GM18502 (cell line): Measurements from ENCODE around the gene GNAI2.
"Not testable (repeated sequence)": the region's sequence is repeated elsewhere in the genome, so short reads cannot be mapped to it uniquely, and the experiment has no call there.

Experiments used
- ATAC-seq: cut with Tn5 transposase; IDR thresholded peaks from one replicate; pipeline ENCODE4 v1.9.1; 2021; ENCODE audit warnings: mild to moderate bottlenecking; ENCODE audit not compliant: unreplicated experiment, poor library complexity

Gene GNAI2

DNA sequence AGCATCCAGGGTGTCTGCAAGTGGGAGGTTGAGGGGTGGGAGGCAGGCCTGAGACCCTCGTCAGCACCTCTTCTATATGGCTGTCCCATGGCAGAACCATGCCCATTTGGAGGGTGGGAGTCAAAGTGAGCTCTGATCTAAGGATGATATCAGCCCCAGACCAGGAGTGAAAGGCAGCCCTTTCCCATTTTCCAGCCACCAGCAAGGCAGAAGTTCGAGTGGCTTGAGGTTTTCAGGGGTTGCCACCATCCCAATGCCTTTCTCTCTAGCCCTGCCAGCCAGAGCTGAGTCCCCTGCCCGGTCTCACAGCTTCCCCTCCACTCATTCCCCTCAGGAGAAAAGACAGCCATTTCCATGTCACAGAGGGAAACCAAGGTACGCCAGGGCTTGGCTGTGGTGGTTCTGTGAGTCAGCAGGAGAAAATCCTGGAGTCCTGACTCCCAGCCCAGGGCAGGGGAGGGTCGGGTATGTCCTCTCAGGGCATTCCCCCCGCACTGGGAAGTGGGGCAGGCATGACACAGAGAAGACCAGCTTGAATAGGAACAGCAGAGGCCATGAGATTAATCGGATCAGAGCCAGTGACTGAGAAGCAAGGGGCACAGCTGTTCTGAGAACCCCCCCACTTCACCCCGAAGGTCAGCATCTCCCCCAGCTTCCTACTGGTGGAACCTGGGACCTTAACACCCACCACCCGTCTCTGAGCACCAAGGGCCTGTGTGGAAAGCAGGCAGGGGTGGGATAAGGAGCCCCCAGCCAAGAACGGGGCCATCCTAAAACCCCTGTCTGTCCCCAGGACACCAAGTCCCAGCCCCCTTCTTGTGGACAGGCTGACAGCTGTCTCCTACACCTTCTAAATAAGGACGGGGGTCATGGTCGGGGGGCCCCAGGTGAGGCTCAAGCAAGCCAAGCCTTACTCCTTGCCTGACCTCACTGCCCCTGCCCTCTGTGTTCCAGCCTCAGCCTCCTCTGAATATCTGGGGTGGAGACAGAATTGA, 31.9 kb upstream of the GNAI2 start:
- ATAC-seq: no peak

DNA sequence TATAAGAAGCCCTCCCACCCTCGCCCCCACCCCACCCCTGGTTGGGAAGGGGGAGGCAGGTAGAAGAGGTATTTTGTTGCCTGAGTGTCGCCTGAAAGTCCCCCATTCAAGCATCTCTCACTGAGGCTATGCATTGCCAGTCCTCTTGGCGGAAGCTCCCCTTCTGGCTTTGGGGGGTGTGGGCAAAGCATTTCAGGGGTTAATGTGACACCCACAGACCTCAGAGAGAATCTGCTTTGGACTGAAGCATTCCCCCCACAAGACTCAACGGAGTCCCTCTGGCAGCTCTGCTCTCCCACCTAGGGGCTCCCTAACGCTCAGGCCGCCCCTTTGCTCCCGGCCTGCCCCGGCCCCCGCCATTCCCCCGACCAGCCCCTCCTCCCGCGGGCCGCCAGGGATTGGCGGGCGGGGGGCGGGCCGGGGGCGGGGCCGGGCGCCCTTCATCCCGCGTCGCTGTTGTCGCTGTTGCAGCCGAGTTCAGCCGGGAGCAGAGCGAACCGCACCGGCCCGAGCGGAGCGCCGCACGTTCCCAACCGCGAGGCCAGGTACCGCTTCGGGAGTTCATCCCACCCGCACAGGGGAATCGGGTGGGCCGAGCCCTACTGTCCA, 31.1 kb upstream of the GNAI2 start, which contains the start of gene SLC38A3:
Gene SLC38A3, plus strand, starts transcription at position 468 of the 609 bp plus-strand sequence. CDS start 8,929 bp downstream, outside the sequence.
- ATAC-seq: no peak

DNA sequence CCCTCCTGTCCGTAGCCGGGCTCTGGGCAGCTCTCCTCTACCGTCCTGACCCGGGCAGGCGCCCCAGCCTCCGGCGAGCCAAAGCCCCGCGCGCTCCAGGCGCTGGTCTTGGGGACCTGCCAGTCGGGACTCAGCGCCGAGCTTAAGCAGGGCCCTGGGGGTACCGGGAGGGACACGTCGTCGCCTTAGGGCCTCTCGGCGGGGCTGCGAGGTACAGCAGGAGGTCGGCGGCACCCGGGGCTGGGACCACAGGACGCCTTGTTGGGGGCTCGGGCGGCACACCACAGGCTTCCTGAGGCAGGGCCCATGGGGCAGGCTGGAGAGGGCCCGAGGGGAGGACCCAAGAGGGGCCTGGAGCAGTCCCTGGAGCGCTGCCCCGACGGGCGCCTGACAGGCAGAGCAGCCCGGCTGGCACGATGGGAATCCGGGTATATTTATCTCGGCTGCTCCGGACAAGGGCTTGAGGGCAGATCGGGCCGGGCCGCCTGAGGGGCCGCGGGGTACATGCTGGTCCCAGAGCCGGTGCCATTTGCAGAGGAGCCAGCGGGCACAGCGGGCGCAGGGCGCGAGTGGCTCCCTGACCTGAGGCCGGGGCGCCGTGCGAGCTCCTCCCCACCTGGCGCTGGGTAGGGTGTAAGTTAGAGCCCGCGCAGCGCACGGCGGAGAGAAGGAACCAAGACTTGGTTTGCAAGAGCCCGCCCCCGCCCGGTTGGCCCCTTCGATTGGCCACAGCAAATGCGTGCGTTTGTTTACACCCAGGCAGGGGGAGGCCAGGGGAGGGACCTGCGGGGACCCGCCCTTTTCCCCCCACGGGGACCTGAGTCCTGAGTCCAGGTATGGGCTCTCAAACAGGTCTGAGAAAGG, 30.4 kb upstream of the GNAI2 start:
- no peak for ATAC-seq

DNA sequence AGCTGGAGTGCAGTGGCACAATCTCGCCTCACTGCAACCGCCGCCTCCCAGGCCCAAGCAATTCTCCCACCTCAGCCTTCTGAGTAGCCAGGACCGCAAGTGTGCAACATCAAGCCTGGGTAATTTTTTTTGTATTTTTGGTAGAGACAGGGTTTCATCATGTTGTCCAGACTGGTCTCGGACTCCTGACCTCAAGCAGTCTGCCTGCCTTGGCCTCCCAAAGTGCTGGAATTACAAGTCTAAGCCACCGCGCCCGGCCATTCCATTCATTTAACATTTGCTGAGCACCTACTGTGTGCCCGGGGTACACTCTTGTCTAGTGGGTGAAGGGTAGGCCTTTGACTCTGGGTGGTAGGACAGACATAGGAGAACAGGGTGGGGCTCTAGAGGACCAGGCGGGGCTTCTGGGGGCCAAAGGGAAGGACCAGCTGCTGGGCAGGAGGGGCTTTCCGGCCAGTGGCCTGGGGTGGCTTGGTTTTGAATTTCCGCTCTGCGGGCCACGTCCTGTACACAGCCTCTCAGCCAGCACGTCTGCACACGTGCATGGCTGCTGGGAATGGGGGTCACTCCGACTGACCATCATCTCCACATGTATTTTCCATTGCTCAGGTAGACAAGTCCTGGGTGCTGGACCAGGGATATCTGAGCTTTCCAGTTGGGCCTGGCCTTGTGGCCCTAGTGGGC, 28.5 kb upstream of the GNAI2 start:
- ATAC-seq: no peak

DNA sequence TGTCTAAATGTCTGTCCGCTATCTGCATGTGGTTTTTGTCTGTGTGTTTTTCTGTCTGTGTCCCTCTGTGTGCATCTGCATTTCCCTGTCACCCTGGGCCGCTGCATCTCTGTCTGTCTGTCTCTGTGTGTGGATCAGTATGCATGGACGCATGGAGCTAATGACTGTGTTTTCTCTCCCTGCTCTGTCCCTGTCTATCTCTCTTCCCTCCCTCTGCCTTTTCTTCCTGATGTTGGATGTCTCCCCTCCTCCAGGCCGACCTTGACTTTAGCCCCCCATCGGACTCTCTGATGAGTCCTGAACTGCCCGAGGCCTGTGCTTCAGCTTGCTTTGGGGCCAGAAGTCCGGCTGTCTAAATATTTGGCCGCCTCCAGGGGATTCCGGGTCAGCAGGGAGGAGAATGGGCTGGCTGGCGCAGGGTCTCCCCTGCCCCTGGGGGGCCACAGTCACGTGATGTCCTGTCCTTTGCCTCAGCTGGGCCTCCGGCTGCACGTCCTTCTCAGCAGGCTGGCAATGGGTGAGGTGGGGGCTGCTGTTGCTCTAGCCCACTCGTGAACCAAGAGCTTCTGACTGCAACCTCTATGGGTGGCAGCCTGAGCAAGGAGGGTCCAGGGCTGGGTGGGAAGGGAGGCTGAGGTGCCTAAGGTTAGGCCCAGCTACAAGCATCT, 27.2 kb upstream of the GNAI2 start:
- ATAC-seq: no peak

DNA sequence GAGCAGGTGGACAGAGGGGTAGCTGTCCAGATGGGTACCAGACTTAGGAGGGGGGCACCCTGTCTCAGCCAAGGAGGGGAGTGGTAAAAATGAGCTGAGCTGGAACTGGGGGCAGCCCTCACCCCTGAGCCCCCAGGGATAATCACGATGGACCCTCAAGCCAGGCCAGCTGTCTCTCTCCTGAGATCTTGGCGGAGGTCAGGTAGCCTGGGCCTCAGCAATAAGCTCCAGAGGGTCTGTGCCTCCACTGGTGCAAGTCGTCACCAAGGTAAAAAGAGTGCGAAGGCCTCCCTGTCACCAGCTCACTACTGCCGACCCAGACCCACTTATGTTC, 25.9 kb upstream of the GNAI2 start:
- no peak for ATAC-seq

DNA sequence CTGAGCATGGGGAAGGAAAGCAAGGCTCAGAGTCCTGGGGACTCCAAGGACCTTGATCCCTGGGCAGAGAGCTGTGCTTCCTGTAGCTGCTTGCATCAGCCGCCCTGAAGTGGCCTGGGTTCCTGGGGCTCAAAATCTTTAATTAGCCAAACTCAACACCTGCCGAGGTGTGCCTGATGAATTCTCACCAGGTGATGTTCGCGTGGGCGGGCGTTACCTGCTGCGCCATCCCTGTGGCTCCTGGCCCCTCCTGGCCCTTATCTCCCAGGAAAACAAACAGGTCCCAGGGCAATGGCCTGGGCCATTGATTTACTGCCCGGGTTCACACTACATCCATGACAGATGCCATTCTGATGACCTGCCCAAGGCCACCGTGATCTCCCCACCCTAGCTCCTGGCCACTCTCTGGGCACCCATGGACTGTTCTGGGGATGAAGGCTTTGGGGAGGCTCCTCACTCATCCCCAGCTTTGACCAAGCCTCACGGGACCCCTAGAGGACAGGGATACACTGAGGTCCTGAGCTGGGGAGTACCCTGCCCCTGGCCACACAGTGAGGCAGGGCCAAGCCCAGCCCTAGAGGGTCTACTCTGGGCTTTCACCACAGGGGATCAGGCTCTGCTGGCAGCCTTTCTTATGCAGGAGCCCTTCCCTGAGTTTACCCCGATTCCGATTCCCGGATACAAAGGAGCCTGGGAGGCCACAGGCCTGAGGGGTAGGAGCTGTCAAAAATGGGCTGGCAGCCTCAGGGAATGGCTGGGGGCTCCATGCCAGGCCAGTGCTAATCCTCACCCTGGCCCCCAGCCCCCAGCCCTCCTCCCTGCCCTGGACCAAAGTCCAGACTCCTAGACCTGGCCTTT, 25.3 kb upstream of the GNAI2 start:
- no peak for ATAC-seq

DNA sequence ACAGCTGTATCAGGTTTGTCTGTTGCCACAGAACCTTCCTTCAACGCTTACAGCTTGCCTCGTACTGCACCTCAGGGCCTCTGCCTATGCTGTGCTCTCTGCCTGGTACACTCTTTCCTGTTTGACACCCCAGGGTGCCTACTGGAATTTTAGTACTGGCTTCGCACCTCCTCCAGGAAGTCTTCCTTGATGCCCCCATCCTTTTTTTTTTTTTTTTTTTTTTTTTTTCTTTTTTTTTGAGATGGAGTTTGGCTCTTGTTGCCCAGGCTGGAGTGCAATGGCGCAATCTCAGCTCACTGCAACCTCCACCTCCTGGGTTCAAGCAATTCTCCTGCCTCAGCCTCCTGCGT, 24.7 kb upstream of the GNAI2 start:
- not testable (repeated sequence) for ATAC-seq

DNA sequence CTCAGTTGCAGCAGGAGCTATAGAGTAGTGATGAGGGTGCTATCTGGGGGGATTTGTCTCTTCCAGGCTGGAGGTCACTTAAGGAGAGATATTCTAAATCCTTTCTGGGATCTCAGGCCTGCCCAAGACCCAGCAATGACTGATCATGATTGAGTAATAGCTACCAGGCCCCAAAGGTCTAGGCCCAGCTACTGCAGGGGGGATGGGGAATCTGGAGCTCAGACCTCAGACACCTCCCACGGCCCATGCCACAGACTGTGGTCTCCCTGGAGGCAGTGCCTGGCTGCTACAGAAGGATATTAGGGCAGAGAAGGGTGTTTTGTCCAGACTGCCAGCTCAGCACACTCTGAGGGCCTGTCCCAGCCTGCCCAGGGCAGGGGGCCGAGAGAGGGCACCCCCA, 24.1 kb upstream of the GNAI2 start:
- ATAC-seq: no peak

DNA sequence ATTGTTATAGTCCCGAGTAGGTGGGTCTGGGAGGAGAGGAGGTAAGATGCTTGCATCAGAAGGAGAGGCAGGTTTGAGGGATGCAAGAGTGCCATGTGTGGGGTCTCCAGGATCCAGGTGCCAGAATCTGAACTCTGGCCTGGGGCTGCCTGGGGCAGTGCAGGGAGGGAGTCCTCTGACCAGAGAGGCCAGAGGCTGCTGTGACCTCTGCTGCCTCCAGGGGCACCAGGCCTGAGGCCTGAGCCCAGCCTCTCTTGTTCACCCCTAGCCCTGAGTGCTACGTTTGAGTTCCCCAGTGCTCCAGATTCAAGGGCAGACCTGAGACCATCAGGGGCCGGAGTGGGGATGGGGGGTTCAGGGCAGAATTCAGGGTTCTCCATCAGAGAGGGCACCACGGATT, 23.5 kb upstream of the GNAI2 start:
- ATAC-seq: no peak

DNA sequence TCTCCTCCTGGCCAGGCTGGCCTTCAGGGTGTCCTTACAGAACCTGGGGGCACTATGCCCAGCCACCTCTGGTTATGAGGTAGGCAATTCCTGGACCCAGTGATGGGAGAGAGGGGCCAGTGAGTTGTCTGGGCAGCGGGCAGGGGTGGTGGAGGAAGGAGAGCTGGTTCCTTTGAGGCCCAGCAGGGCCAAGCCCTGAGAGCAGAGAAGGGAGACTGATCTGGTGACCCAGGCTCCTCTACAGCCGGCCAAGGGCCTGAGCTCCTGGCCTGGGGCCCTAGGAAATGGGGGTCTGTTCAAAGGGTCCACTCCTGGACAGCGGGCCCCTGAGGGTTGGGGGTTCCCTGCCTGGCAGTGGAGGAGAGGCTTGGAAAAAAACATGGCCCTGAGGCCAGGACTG, 23.0 kb upstream of the GNAI2 start:
- no peak for ATAC-seq

DNA sequence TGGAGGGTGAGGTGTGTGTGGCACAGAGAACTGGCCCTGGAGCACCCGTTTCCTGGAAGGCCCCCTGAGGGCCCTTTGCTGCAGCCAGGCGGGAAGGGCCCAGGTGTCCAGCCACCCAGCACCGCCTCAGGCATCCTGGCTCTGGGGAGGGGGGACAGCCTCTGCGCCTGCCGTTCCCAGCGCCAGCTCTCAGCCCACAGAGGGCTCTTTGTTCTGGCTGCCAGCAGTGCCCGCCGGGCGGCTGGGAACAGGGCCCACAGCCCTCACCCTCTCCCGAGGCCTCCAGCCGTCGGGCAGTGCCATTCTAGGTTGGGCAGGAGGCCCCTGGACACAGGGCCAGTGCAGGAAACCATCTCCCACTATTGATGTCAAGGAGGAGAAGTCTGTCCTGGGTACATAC, 22.6 kb upstream of the GNAI2 start:
- ATAC-seq: no peak

DNA sequence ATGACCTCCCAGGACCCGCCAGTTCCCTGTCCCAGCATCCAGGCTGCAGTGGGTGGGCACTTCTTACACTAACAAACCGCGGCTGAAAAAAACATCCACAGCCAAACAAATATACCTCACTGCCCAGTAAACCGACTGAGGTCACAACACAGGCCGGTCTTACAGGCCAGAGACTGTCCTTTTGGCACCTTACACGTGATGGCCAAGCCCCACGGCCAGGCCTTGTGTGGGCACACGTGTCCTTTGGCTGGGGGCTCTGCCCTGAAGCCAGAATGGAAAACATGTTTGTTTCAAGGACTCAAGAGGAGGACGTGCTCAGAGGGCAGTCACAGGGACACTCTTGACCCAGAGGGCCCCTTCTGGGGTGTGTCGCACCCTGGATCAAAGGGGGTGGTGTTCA, 21.2 kb upstream of the GNAI2 start:
- no peak for ATAC-seq

DNA sequence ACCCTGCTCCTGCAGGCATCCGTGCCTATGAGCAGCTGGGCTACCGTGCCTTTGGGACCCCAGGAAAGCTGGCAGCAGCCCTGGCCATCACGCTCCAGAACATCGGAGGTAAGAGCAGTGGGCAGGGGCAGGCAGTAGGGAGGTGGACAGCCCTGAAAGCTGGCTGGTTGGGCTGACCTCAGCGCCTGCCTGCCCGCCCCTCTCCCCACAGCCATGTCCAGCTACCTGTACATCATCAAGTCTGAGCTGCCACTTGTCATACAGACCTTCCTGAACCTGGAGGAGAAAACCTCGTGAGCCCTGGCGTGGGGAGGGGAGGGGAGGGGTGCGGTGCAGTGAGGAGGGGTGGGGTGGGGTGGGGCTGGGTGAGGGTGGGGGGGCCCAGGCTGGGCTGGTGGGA, 20.5 kb upstream of the GNAI2 start:
- ATAC-seq: no peak

DNA sequence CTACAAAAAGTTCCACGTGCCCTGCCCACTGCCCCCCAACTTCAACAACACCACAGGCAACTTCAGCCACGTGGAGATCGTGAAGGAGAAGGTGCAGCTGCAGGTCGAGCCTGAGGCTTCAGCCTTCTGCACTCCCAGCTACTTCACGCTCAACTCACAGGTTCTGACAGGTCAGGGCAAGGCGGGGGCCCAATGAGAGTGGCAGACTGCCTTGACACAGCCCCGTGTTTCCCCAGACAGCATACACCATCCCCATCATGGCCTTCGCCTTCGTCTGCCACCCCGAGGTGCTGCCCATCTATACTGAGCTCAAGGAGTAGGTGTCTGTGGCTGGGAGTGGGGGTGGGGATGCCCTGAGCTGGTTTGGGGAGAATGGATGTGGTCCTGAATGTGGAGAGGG, 18.3 kb upstream of the GNAI2 start:
- ATAC-seq: no peak

DNA sequence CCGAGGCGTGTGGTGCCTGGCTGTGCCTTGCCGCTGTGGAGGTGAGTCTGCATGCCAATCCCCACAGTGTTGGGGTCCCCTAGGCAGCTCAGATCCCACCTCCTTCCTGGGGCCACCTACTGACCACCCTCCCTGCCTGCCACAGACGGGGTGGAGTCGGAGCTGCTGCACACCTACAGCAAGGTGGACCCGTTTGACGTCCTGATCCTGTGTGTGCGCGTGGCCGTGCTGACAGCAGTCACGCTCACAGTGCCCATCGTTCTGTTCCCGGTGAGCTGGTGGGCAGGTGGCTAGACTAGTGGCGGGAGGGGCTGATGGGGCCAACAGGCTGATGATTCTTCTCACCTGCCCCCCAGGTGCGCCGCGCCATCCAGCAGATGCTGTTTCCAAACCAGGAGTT, 17.6 kb upstream of the GNAI2 start:
- ATAC-seq: no peak

DNA sequence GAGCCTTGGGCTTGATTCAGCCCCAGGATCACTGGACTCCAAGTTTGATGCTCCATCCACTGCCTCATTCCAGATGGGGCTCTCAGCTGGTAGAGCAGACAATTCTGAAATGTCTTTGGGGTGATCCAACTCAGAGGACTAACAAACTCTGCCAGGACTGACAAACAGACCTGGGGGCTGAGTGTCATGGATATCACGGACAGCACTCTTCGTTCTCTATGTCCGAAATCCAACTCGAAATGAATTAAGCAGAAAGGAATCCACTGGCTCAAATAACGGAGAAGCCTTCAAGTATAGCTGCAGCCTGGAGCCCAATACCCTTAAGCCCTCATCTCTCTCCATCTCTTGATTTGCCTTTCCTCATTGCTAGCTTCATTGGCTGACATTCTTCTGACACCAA, 16.7 kb upstream of the GNAI2 start:
- ATAC-seq: no peak

DNA sequence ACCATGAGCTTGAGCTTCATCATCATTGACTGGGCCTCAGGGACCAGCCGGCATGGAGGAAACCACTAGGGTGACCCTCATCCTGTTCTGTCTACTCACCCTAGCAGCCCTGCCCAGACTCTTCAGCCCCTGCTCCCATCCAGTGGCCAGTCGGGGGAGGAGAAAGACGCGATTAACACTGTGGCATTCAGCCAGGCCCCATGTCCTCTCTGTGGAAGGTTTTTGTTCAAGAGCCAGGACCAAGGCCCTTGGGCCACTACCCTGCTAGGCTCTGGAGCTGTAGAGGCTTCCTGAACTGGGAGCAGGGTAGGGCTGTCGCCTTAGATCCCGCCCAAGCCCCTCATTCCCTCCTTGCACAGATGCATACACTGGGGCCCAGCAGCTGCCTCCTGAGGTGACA, 15.9 kb upstream of the GNAI2 start:
- no peak for ATAC-seq

DNA sequence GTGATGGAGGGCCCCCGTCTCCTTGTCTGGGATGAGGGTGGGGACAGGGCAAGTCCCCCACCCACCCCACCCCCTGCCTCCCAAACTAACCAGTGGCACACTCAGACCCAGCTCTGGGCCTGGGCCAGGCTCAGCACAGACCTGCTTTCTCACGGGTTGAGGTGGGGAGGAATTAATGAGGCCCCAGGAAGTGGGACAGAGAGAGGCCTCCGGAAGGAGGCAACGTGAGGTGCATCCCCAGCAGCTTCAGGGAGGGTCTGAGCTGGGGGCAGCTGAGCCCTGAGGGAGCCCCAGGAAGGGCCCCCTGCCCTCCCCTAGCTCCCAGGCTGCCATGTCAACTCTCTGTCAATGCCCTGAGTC, 15.0 kb upstream of the GNAI2 start:
- no peak for ATAC-seq
